Measurements from ENCODE around the gene WBP2NL. TPM values are rescaled to one million over a fixed set of nuclear protein-coding genes. Genes with fewer than 3 reads are reported as not detected.

WBP2NL gene
- total and polyA plus RNA-seq, 2 of the 8 experiments (the other 6 are each of a cell fraction or from before 2014, with no cell fraction given), result not detected

GRCh38 chr22:42060489-42060888, 61.9 kb downstream of the WBP2NL start (continued):
- TF ChIP-seq RAD21 (IDR thresholded peaks at IDR 0.05 in 1 of 2, conservative IDR thresholded peaks at IDR 0.05 in 1 of 2; ENCODE audit: low read depth in 2 of 2, low read length in 2 of 2) (no peak), EZH2 (IDR thresholded peaks at IDR 0.05; ENCODE audit: low read depth, low read length, severe bottlenecking) (no peak), ZNF274 (IDR thresholded peaks at IDR 0.05; ENCODE audit: borderline replicate concordance, extremely low read depth, low read length) (no peak), TEAD4 (IDR thresholded peaks at IDR 0.05; ENCODE audit: low read depth, low read length) (no peak), FOSL1 (IDR thresholded peaks at IDR 0.05; ENCODE audit: insufficient read depth, low read depth, low read length) (no peak), SIN3A (conservative IDR thresholded peaks at IDR 0.05 in 1 of 2, IDR thresholded peaks at IDR 0.05 in 1 of 2; ENCODE audit: low read depth in 1 of 2, low read length in 2 of 2) (no peak)

Data from H1 (cell line).